GM12878 (cell line): Measurements from ENCODE around the gene INO80D. TPM values are rescaled to one million over a fixed set of nuclear protein-coding genes. Genes with fewer than 3 reads are reported as not detected.

Experiments
- ATAC-seq: fragments of 200-7000 bp; cut with Tn5 transposase; 3 replicates; pipeline ENCODE4 v1.9.1; 2020; ENCODE audit warnings: mild to moderate bottlenecking, moderate library complexity
- BruUV-seq: library from RNA; stranded (reverse); fragments of 400-500 nt; replicated peaks from 2 replicates; lab custom pipeline; 2021; lab: Mats Ljungman, UMichigan
- CTCF ChIA-PET: fragments of 300-600 bp; sonication (Branson Sonifier 250); formaldehyde crosslinking; extraction: SDS; loops from one replicate; lab custom pipeline; 2021; ENCODE audit warnings: inconsistent platforms; lab: Yijun Ruan, JAX
- POLR2A ChIA-PET: fragments of 350-600 bp; formaldehyde crosslinking; extraction: SDS; loops from one replicate; lab custom pipeline; 2021; ENCODE audit warnings: inconsistent platforms; lab: Charles Lee
- RAD21 ChIA-PET: fragments of 300-600 bp; sonication (Branson Sonifier 250); formaldehyde crosslinking; loops from one replicate; lab custom pipeline; 2023; ENCODE audit warnings: antibody characterized with exemption; ENCODE audit not compliant: unreplicated experiment; lab: Charles Lee
- SMC1A ChIA-PET: fragments of 300-600 bp; sonication (Branson Sonifier 250); formaldehyde crosslinking; loops from one replicate; lab custom pipeline; 2023; ENCODE audit not compliant: unreplicated experiment, uncharacterized antibody; lab: Charles Lee
- DNase-seq: peaks from one replicate; pipeline ENCODE4 v3.0.0-alpha.2; 2011; ENCODE audit warnings: low read depth, low spot score
- FAIRE-seq: peaks from 3 replicates; lab custom pipeline; 2011; peaks lifted over from hg19 to GRCh38; lab: Jason Lieb, UNC
- H2AFZ ChIP-seq: 2 replicates; pipeline ENCODE4 v1.6.0; 2011; ENCODE audit warnings: low read depth, low read length, control low read depth; ENCODE audit not compliant: control insufficient read depth
- H3K27ac ChIP-seq: 2 replicates; pipeline ENCODE4 v1.5.1; 2011; ENCODE audit warnings: control low read depth; ENCODE audit not compliant: control insufficient read depth, insufficient read depth
- H3K27me3 ChIP-seq, 2 experiments: replicated peaks in 1 of 2; 2 replicates each; pipeline versions ENCODE4 v1.6.0 to v1.6.1; 2011; ENCODE audit warnings: low read length in 1 of 2; ENCODE audit not compliant: control insufficient read depth in 2 of 2, insufficient read depth in 2 of 2
- H3K36me3 ChIP-seq, 2 experiments: 2 replicates each; pipeline ENCODE4 v1.5.1; 2011; ENCODE audit warnings: low read length in 1 of 2; ENCODE audit not compliant: control insufficient read depth in 2 of 2, insufficient read depth in 2 of 2
- H3K4me1 ChIP-seq: 2 replicates; pipeline ENCODE4 v1.6.1; 2011; ENCODE audit warnings: mild to moderate bottlenecking, low read length, moderate library complexity, mixed read lengths; ENCODE audit not compliant: control insufficient read depth, insufficient read depth
- H3K4me2 ChIP-seq: 2 replicates; pipeline ENCODE4 v1.6.0; 2011; ENCODE audit warnings: control low read depth; ENCODE audit not compliant: control insufficient read depth, insufficient read depth
- H3K4me3 ChIP-seq: fragments of 200-600 bp; sonication (generic); 2 replicates; pipeline ENCODE4 v1.5.1; 2016
- H3K79me2 ChIP-seq: 2 replicates; pipeline ENCODE4 v1.6.0; 2011; ENCODE audit warnings: low read length; ENCODE audit not compliant: control insufficient read depth, insufficient read depth
- H3K9ac ChIP-seq: 2 replicates; pipeline ENCODE4 v1.8.0; 2011; ENCODE audit warnings: low read length, control low read depth, mixed read lengths; ENCODE audit not compliant: control insufficient read depth, insufficient read depth
- H3K9me3 ChIP-seq: replicated peaks from 3 replicates; pipeline ENCODE4 v1.5.1; 2011; ENCODE audit warnings: mild to moderate bottlenecking, low read length; ENCODE audit not compliant: control insufficient read depth, insufficient read depth
- H4K20me1 ChIP-seq: 2 replicates; pipeline ENCODE4 v1.6.0; 2011; ENCODE audit not compliant: control insufficient read depth, insufficient read depth
- ATF2 ChIP-seq: IDR thresholded peaks from 2 replicates; pipeline ENCODE4 v1.6.1; 2012; ENCODE audit warnings: low read length, inconsistent platforms
- BHLHE40 ChIP-seq, 2 experiments: fragments of 450-650 bp in 1 of 2; IDR thresholded peaks; 2 replicates each; pipeline ENCODE4 v1.6.1; 2011 to 2017; ENCODE audit warnings: low read depth in 2 of 2, borderline replicate concordance in 1 of 2, improper control_type of control experiment in 1 of 2, low read length in 1 of 2, mild to moderate bottlenecking in 1 of 2
- BRCA1 ChIP-seq: IDR thresholded peaks from 2 replicates; pipeline ENCODE4 v1.6.1; 2011; ENCODE audit warnings: low read depth, low read length, improper control_type of control experiment
- CEBPZ ChIP-seq: fragments of 150-350 bp; IDR thresholded peaks from 2 replicates; pipeline ENCODE4 v1.6.1; 2016; ENCODE audit warnings: low read depth, low read length
- CHD4 ChIP-seq: fragments of 200-600 bp; sonication (generic); IDR thresholded peaks from 2 replicates; pipeline ENCODE4 v1.6.1; 2016; ENCODE audit warnings: mild to moderate bottlenecking
- IRF4 ChIP-seq: IDR thresholded peaks from 2 replicates; pipeline ENCODE4 v1.6.1; 2011; ENCODE audit warnings: low read depth, low read length
- JUNB ChIP-seq: IDR thresholded peaks from 2 replicates; pipeline ENCODE4 v1.6.1; 2016; ENCODE audit warnings: antibody characterized with exemption, mild to moderate bottlenecking
- PAX8 ChIP-seq: fragments of 450-650 bp; IDR thresholded peaks from 2 replicates; pipeline ENCODE4 v1.6.1; 2017; ENCODE audit warnings: mild to moderate bottlenecking, moderate library complexity
- POU2F2 ChIP-seq: IDR thresholded peaks from 3 replicates; pipeline ENCODE4 v1.6.1; 2011; ENCODE audit warnings: low read depth, mild to moderate bottlenecking, low read length, borderline replicate concordance
- SKIL ChIP-seq: fragments of 450-650 bp; IDR thresholded peaks from 2 replicates; pipeline ENCODE4 v1.6.1; 2017; ENCODE audit warnings: mild to moderate bottlenecking, low read depth, inconsistent platforms; ENCODE audit not compliant: poor library complexity, severe bottlenecking
- SREBF2 ChIP-seq: IDR thresholded peaks from 2 replicates; pipeline ENCODE4 v1.6.1; 2012; ENCODE audit warnings: mild to moderate bottlenecking, low read length
- WGBS: methylation state at CpG from one replicate; pipeline ENCODE4 v1.1.6; 2016; ENCODE audit warnings: low lambda C conversion rate; ENCODE audit not compliant: insufficient replicate concordance, insufficient coverage; ENCODE audit errors: missing lambda C conversion rate; 5-methylcytosine and 5-hydroxymethylcytosine counted together
- in situ Hi-C: fragments of 300-500 bp; cut with MboI; formaldehyde crosslinking; loops from 9 replicates; pipeline ENCODE4 v1.14.3; 2018; ENCODE audit warnings: mixed read lengths
- intact Hi-C: fragments of 100-400 bp; cut with micrococcal nuclease; formaldehyde crosslinking; loops from one replicate; pipeline ENCODE4 v1.14.2; 2022; ENCODE audit not compliant: unreplicated experiment
- polyA plus RNA-seq, 11 experiments: library from polyadenylated mRNA; depleted of rRNA in 4 of 11; unstranded in 6 of 11; stranded (reverse) in 5 of 11; fragments of >200 nt; fragmentation: Nextera tagmentation in 4 of 11; fragmentation: Illumina TruSeq in 1 of 11; extraction: Ambion mirVana in 4 of 11; extraction: Trizol in 1 of 11; gene quantifications; 1 replicate in 1 of 11; 2 replicates in 10 of 11; pipeline versions ENCODE4 v1.2.1 to v1.2.3, GENCODE V29; 2011 to 2016; ENCODE audit warnings: inconsistent platforms in 2 of 11, missing spikeins in 2 of 11, low read depth in 1 of 11
- total RNA-seq, 4 experiments: library from RNA; depleted of rRNA in 3 of 4; stranded (reverse); fragments of >200 nt in 3 of 4; fragmentation: Illumina TruSeq in 1 of 4; extraction: Trizol in 1 of 4; gene quantifications; 2 replicates each; pipeline versions ENCODE4 v1.2.1 to v1.2.3, GENCODE V29; 2013 to 2021

INO80D gene
- total and polyA plus RNA-seq, 10 of the 15 experiments (the other 5 are each of a cell fraction or from before 2014, with no cell fraction given): 0.73 to 16.3 (median 4.7) TPM

GRCh38 chr2:206051912-206052311 is 34.1 kb downstream of the INO80D start:
- BruUV-seq: no TSS peak
- CTCF ChIA-PET: no interaction called here
- no peak for TF ChIP-seq CHD4
- TF ChIP-seq BRCA1: no peak
- TF ChIP-seq POU2F2: no peak
- no peak for TF ChIP-seq SKIL
- no peak overlapping the region for H3K9ac ChIP-seq
- no peaks in the 10 kb centered on the region for H3K27me3 ChIP-seq
- no peak overlapping the region for H3K4me2 ChIP-seq
- H3K27ac ChIP-seq: no peak overlapping the region
- DNase-seq (no peak), ATAC-seq (no peak), FAIRE-seq (no peak)
- H3K79me2 ChIP-seq: no peaks in the 10 kb centered on the region; the same call in none of the 2 replicates
- H3K4me1 ChIP-seq: 0 out of 2 replicates have a peak, but pooled peaks cover 2% of the 10 kb centered on the region
- WGBS: 89% methylated on average over 6 of the region's 6 CpGs
- no peaks in the 10 kb centered on the region for H4K20me1 ChIP-seq
- intact Hi-C loops (no loop called here), in situ Hi-C loops (no loop called here)
- H3K36me3 ChIP-seq: peaks cover 5 to 9% of the 10 kb centered on the region in 2 experiments
- no peak overlapping the region for H2AFZ ChIP-seq
- no peaks in the 10 kb centered on the region for H3K9me3 ChIP-seq
- POLR2A ChIA-PET: no interaction called here
- SMC1A ChIA-PET: interaction anchor here (0.7 to 1.8 kb wide), 3 partner anchors 9 to 40 kb away, joined by 3 to 5 read pairs (median 3); no protein-coding TSS in a partner anchor
- RAD21 ChIA-PET: no interaction called here
- H3K4me3 ChIP-seq: no peak overlapping the region

GRCh38 chr2:206049392-206049791 is 36.6 kb downstream of the INO80D start:
- intact Hi-C loops (no loop called here), in situ Hi-C loops (no loop called here)
- no peak overlapping the region for H3K4me3 ChIP-seq
- no TSS peak for BruUV-seq
- H3K79me2 ChIP-seq: no peaks in the 10 kb centered on the region; the same call in none of the 2 replicates
- no peaks in the 10 kb centered on the region for H4K20me1 ChIP-seq
- H3K4me2 ChIP-seq: no peak overlapping the region
- SMC1A ChIA-PET: interaction anchor here (1.3 kb wide), 1 partner anchor 35 kb away, joined by 3 read pairs; no protein-coding TSS in a partner anchor
- RAD21 ChIA-PET: no interaction called here
- 42% methylated on average over 1 of the region's 1 CpG for WGBS
- FAIRE-seq: peak; percentile 77
- H3K36me3 ChIP-seq: peaks cover 0 to 10% of the 10 kb centered on the region in 2 experiments; a peak in 2 of 4 replicates
- no peaks in the 10 kb centered on the region for H3K9me3 ChIP-seq
- H3K4me1 ChIP-seq: no peaks in the 10 kb centered on the region
- no peak overlapping the region for H3K27ac ChIP-seq
- H2AFZ ChIP-seq: no peak overlapping the region
- DNase-seq: no peak
- CTCF ChIA-PET: interaction anchor here (0.6 kb wide), 1 partner anchor 9 kb away, joined by 5 read pairs; no protein-coding TSS in a partner anchor
- POLR2A ChIA-PET: no interaction called here
- no peak for ATAC-seq
- no peak overlapping the region for H3K9ac ChIP-seq
- H3K27me3 ChIP-seq: no peaks in the 10 kb centered on the region
- no peak for TF ChIP-seq ATF2
- no peak for TF ChIP-seq IRF4
- no peak for TF ChIP-seq BHLHE40 (IDR thresholded peaks at IDR 0.05; ENCODE audit: borderline replicate concordance in 1 of 2, low read depth in 2 of 2, low read length in 1 of 2)
- TF ChIP-seq JUNB: no peak
- no peak for TF ChIP-seq SREBF2
- TF ChIP-seq CEBPZ: no peak
- no peak for TF ChIP-seq PAX8
